ENCODE data around the gene NUDT6.
A peak's percentile ranks its signal among the peaks of the same experiment; 100 is the strongest.

NUDT6 gene

GRCh38 chr4:122865425-122865824 lies 57.0 kb downstream of the NUDT6 start (continued):
- TF ChIP-seq CREB5 (CRISPR knock-in tag; IDR thresholded peaks at IDR 0.05; ENCODE audit: low read depth) (no peak), ESRRG (CRISPR knock-in tag; IDR thresholded peaks at IDR 0.05) (no peak), PATZ1 (CRISPR knock-in tag; IDR thresholded peaks at IDR 0.05; ENCODE audit: borderline replicate concordance) (no peak), ZNF565 (CRISPR knock-in tag; conservative IDR thresholded peaks at IDR 0.05; ENCODE audit: low read depth) (no peak), ZFP3 (CRISPR knock-in tag; IDR thresholded peaks at IDR 0.05) (no peak)

- no peak for TF ChIP-seq ESRRG (CRISPR knock-in tag; IDR thresholded peaks at IDR 0.05)
- no peak for TF ChIP-seq POU6F1 (CRISPR knock-in tag; IDR thresholded peaks at IDR 0.05; ENCODE audit: borderline replicate concordance, low read depth)
- no peak for TF ChIP-seq OSR1 (CRISPR knock-in tag; IDR thresholded peaks at IDR 0.05)
- no peak for TF ChIP-seq GLIS3 (CRISPR knock-in tag; IDR thresholded peaks at IDR 0.05)
- no peak for TF ChIP-seq ARNTL (CRISPR knock-in tag; IDR thresholded peaks at IDR 0.05; ENCODE audit: borderline replicate concordance, low read depth)
- no peak for TF ChIP-seq RARB (CRISPR knock-in tag; IDR thresholded peaks at IDR 0.05)
- no peak for TF ChIP-seq ZNF8 (CRISPR knock-in tag; IDR thresholded peaks at IDR 0.05)
- peak; percentile 61 for ATAC-seq
Measured at GRCh38 chr4:122863639-122864038, 58.8 kb downstream of the NUDT6 start.

DNA sequence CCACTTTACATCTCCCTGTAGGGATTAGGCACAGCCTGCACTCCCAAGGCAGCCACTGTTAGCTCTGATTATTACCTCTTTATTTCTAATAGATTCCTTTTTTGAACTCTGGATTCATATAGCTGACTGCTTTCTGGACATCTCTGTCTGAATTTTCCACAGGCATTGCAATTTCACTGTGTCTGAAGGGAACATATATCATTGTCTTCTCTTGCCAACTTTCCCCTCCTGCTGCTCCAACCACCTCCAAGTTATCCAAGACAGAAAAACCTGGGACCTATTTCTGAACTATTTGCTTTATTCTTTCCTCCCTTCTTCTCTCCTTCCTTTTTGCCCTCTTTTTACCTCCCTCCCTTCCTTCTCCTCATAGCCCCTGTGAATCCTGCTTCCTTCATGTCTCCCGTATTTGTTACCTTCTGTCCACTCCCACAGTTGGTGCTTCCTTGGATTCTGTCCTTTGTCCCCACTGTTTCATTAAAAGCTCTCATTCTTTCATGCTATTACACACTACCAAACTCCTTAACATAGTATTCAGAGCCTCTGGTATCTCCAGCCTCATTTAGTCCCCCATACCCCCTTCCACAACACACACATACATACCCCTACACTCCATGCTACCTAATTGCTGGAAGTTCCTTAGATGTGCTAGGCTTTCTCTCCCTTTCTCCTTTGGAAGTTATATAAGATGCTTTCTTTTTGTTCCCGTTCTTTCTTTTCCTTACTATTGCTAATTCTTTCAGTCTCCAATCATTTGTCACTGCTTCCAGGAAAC lies 61.0 kb downstream of the NUDT6 start:
- TF ChIP-seq ESRRG (CRISPR knock-in tag; IDR thresholded peaks at IDR 0.05) (no peak), ARNTL (CRISPR knock-in tag; IDR thresholded peaks at IDR 0.05; ENCODE audit: borderline replicate concordance, low read depth) (no peak), PATZ1 (CRISPR knock-in tag; IDR thresholded peaks at IDR 0.05; ENCODE audit: borderline replicate concordance) (no peak), TCF4 (CRISPR knock-in tag; IDR thresholded peaks at IDR 0.05; ENCODE audit: borderline replicate concordance) (no peak), ZFP3 (CRISPR knock-in tag; IDR thresholded peaks at IDR 0.05) (no peak), ZFP30 (CRISPR knock-in tag; IDR thresholded peaks at IDR 0.05) (no peak), ZC3H10 (CRISPR knock-in tag; IDR thresholded peaks at IDR 0.05) (no peak), CREB5 (CRISPR knock-in tag; IDR thresholded peaks at IDR 0.05; ENCODE audit: low read depth) (no peak), OSR1 (CRISPR knock-in tag; IDR thresholded peaks at IDR 0.05) (no peak), PPARA (CRISPR knock-in tag; IDR thresholded peaks at IDR 0.05; ENCODE audit: borderline replicate concordance) (no peak), CSDC2 (CRISPR knock-in tag; IDR thresholded peaks at IDR 0.05) (no peak), TOX (CRISPR knock-in tag; IDR thresholded peaks at IDR 0.05; ENCODE audit: borderline replicate concordance) (no peak), POU6F1 (CRISPR knock-in tag; IDR thresholded peaks at IDR 0.05; ENCODE audit: borderline replicate concordance, low read depth) (no peak), ISL1 (CRISPR knock-in tag; IDR thresholded peaks at IDR 0.05) (no peak), BACH2 (CRISPR knock-in tag; IDR thresholded peaks at IDR 0.05; ENCODE audit: borderline replicate concordance) (no peak)
- peak; percentile 9; the same call in 2 of the 3 replicates for ATAC-seq

Measured in SK-N-SH treated with all-trans-retinoic acid at 6 μM for 48 hours (cell line).